WTC11 (cell line): ENCODE results near the gene SMIM41.

ENCODE experiments used
- CTCF ChIP-seq: fragments of 200-600 bp; IDR thresholded peaks from 2 replicates; pipeline ENCODE4 v1.8.0; 2022; ENCODE audit warnings: antibody characterized with exemption
- ETV6 ChIP-seq: sonication (generic); formaldehyde crosslinking; IDR thresholded peaks from 2 replicates; pipeline ENCODE4 v1.8.1; 2022; ENCODE audit warnings: mild to moderate bottlenecking, missing genetic modification reagents
- GABPB1 ChIP-seq: sonication (generic); formaldehyde crosslinking; IDR thresholded peaks from 2 replicates; pipeline ENCODE4 v1.8.1; 2023; ENCODE audit warnings: mild to moderate bottlenecking, missing genetic modification reagents
- NFE2L1 ChIP-seq: sonication (generic); formaldehyde crosslinking; IDR thresholded peaks from 2 replicates; pipeline ENCODE4 v1.8.1; 2023; ENCODE audit warnings: missing genetic modification reagents
- TEAD1 ChIP-seq: sonication (generic); formaldehyde crosslinking; IDR thresholded peaks from 2 replicates; pipeline ENCODE4 v1.8.0; 2022; ENCODE audit warnings: mild to moderate bottlenecking, missing genetic modification reagents
- ZNF396 ChIP-seq: fragments of 250-450 bp; sonication (Bioruptor Pico); IDR thresholded peaks from 2 replicates; pipeline ENCODE4 v1.8.0; 2021; ENCODE audit warnings: mild to moderate bottlenecking, moderate library complexity, borderline replicate concordance
- ZNF423 ChIP-seq: fragments of 250-450 bp; sonication (Bioruptor Pico); IDR thresholded peaks from 2 replicates; pipeline ENCODE4 v2.1.2; 2022; ENCODE audit warnings: mild to moderate bottlenecking, moderate library complexity

GRCh38 chr12:52081263-52081733, 1.8 kb downstream of the SMIM41 start:
- TF ChIP-seq CTCF (no peak), ZNF396 (CRISPR knock-in tag) (no peak), ZNF423 (no peak), GABPB1 (CRISPR knock-in tag) (no peak), TEAD1 (CRISPR knock-in tag) (no peak), ETV6 (CRISPR knock-in tag) (no peak), NFE2L1 (CRISPR knock-in tag) (no peak)
